ENCODE measurements around the gene FIGN.

- TF ChIP-seq, protein P1, sequence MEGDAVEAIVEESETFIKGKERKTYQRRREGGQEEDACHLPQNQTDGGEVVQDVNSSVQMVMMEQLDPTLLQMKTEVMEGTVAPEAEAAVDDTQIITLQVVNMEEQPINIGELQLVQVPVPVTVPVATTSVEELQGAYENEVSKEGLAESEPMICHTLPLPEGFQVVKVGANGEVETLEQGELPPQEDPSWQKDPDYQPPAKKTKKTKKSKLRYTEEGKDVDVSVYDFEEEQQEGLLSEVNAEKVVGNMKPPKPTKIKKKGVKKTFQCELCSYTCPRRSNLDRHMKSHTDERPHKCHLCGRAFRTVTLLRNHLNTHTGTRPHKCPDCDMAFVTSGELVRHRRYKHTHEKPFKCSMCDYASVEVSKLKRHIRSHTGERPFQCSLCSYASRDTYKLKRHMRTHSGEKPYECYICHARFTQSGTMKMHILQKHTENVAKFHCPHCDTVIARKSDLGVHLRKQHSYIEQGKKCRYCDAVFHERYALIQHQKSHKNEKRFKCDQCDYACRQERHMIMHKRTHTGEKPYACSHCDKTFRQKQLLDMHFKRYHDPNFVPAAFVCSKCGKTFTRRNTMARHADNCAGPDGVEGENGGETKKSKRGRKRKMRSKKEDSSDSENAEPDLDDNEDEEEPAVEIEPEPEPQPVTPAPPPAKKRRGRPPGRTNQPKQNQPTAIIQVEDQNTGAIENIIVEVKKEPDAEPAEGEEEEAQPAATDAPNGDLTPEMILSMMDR (IDR thresholded peaks at IDR 0.05; ENCODE audit: low read depth, low read length): no peak
- no peak for TF ChIP-seq POLR2A (IDR thresholded peaks at IDR 0.05; ENCODE audit: extremely low read depth, insufficient read length)
- no peak for TF ChIP-seq MYC (IDR thresholded peaks at IDR 0.05; ENCODE audit: low read depth, low read length)
- TF ChIP-seq, protein P2, sequence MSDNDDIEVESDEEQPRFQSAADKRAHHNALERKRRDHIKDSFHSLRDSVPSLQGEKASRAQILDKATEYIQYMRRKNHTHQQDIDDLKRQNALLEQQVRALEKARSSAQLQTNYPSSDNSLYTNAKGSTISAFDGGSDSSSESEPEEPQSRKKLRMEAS (IDR thresholded peaks at IDR 0.05; ENCODE audit: low read depth, low read length): no peak
These were observed 43.7 kb downstream of the FIGN start for GRCh38 chr2:163692081-163692480.
